SU-DHL-6 (cell line): ENCODE results near the gene RAP2C.

ENCODE experiments used
- H2AFZ ChIP-seq: fragments of 200-600 bp; sonication (generic); 2 replicates; pipeline ENCODE4 v1.6.1; 2014; ENCODE audit warnings: low read depth, mild to moderate bottlenecking, moderate library complexity, mixed read lengths, antibody characterized with exemption, low read length; ENCODE audit not compliant: severe bottlenecking
- H3F3A ChIP-seq: fragments of 200-600 bp; shearing (Covaris generic); 2 replicates; pipeline ENCODE4 v1.6.0; 2016; ENCODE audit warnings: antibody characterized with exemption, mild to moderate bottlenecking; ENCODE audit not compliant: insufficient read depth
- H3K27ac ChIP-seq: fragments of 200-600 bp; sonication (generic); 2 replicates; pipeline ENCODE4 v1.5.1; 2016; ENCODE audit warnings: low read depth, mild to moderate bottlenecking, low read length, moderate library complexity, mixed read lengths
- H3K27me3 ChIP-seq: fragments of 200-600 bp; sonication (generic), shearing (Covaris generic); 2 replicates; pipeline ENCODE4 v1.6.0; 2014; ENCODE audit warnings: mild to moderate bottlenecking, low read length
- H3K36me3 ChIP-seq: fragments of 200-600 bp; sonication (generic); 2 replicates; pipeline ENCODE4 v1.6.1; 2014; ENCODE audit warnings: mild to moderate bottlenecking, low read length, mixed read lengths
- H3K4me2 ChIP-seq: fragments of 300-600, 200-600 bp; shearing (Covaris generic), sonication (generic); 2 replicates; pipeline ENCODE4 v1.6.0; 2014; ENCODE audit warnings: low read length, low read depth, mild to moderate bottlenecking; ENCODE audit not compliant: poor library complexity, severe bottlenecking
- H3K4me3 ChIP-seq: fragments of 200-600 bp; sonication (generic); 2 replicates; pipeline ENCODE4 v1.5.1; 2014; ENCODE audit warnings: antibody characterized with exemption, low read length, mild to moderate bottlenecking, mixed read lengths; ENCODE audit not compliant: insufficient read depth, poor library complexity, severe bottlenecking
- H3K79me2 ChIP-seq: fragments of 200-600 bp; sonication (generic); 2 replicates; pipeline ENCODE4 v1.6.1; 2014; ENCODE audit warnings: mild to moderate bottlenecking, low read length, moderate library complexity; ENCODE audit not compliant: insufficient read depth
- H3K9ac ChIP-seq: fragments of 200-600 bp; sonication (generic); 2 replicates; pipeline ENCODE4 v1.7.0; 2014; ENCODE audit warnings: mild to moderate bottlenecking, low read length
- H3K9me2 ChIP-seq: fragments of 200-600 bp; sonication (generic); replicated peaks from 2 replicates; pipeline ENCODE4 v1.6.1; 2014; ENCODE audit warnings: low read length; ENCODE audit not compliant: insufficient read depth
- H3K9me3 ChIP-seq: fragments of 200-600 bp; sonication (generic); 2 replicates; pipeline ENCODE4 v1.6.1; 2014; ENCODE audit warnings: low read length, mixed read lengths; ENCODE audit not compliant: insufficient read depth
- H4K20me1 ChIP-seq: fragments of 200-600 bp; sonication (generic); 2 replicates; pipeline ENCODE4 v1.6.1; 2014; ENCODE audit warnings: low read depth, mild to moderate bottlenecking, antibody characterized with exemption, low read length, moderate library complexity, mixed read lengths
- CTCF ChIP-seq: fragments of 200-600 bp; sonication (generic); IDR thresholded peaks from one replicate; pipeline ENCODE4 v1.5.1; 2017; ENCODE audit warnings: antibody characterized with exemption, mild to moderate bottlenecking, low read length, moderate library complexity; ENCODE audit not compliant: insufficient read depth, poor library complexity, severe bottlenecking
- EZH2phosphoT487 ChIP-seq: fragments of 200-600 bp; sonication (generic), shearing (Covaris generic); conservative IDR thresholded peaks from 2 replicates; pipeline ENCODE4 v1.6.1; 2018; ENCODE audit warnings: mild to moderate bottlenecking, antibody characterized with exemption, low read length, moderate library complexity, mixed read lengths

RAP2C gene

GRCh38 chrX:132184871-132185270 is 34.4 kb downstream of the RAP2C start:
- H3K9me3 ChIP-seq = no peaks in the 10 kb centered on the region
- H3K9me2 ChIP-seq = no peaks in the 10 kb centered on the region
- H3F3A ChIP-seq = no peaks in the 10 kb centered on the region
- no peaks in the 10 kb centered on the region for H3K36me3 ChIP-seq
- H3K4me3 ChIP-seq = no peak overlapping the region
- H3K9ac ChIP-seq = no peak overlapping the region
- H3K27ac ChIP-seq = no peak overlapping the region
- TF ChIP-seq EZH2phosphoT487 = no peak
- no peak overlapping the region for H3K4me2 ChIP-seq
- H3K79me2 ChIP-seq = no peaks in the 10 kb centered on the region
- no peaks in the 10 kb centered on the region for H4K20me1 ChIP-seq
- no peaks in the 10 kb centered on the region for H3K27me3 ChIP-seq
- H2AFZ ChIP-seq = no peak overlapping the region

- H3K4me2 ChIP-seq = no peak overlapping the region
Observed at GRCh38 chrX:132181364-132181763, 37.9 kb downstream of the RAP2C start.

GRCh38 chrX:132180929-132181328 is 38.3 kb downstream of the RAP2C start:
- H2AFZ ChIP-seq = no peak overlapping the region
- no peaks in the 10 kb centered on the region for H3K79me2 ChIP-seq
- no peak overlapping the region for H3K4me3 ChIP-seq
- no peaks in the 10 kb centered on the region for H3K9me2 ChIP-seq
- no peak for TF ChIP-seq EZH2phosphoT487
- TF ChIP-seq CTCF = no peak
- H3K27me3 ChIP-seq = no peaks in the 10 kb centered on the region
- no peaks in the 10 kb centered on the region for H4K20me1 ChIP-seq
- no peaks in the 10 kb centered on the region for H3K9me3 ChIP-seq
- no peaks in the 10 kb centered on the region for H3K36me3 ChIP-seq
- H3F3A ChIP-seq = no peaks in the 10 kb centered on the region
- H3K4me2 ChIP-seq = no peak overlapping the region
- H3K27ac ChIP-seq = no peak overlapping the region
- no peak overlapping the region for H3K9ac ChIP-seq

More at GRCh38 chrX:132181364-132181763, 37.9 kb downstream of the RAP2C start:
- TF ChIP-seq CTCF = no peak
- no peak for TF ChIP-seq EZH2phosphoT487
- Histone ChIP-seq H3K79me2 (no peaks in the 10 kb centered on the region), H3K27me3 (no peaks in the 10 kb centered on the region), H4K20me1 (no peaks in the 10 kb centered on the region), H3K36me3 (no peaks in the 10 kb centered on the region), H3K9me2 (no peaks in the 10 kb centered on the region), H3K9me3 (no peaks in the 10 kb centered on the region), H2AFZ (no peak overlapping the region), H3K9ac (no peak overlapping the region), H3F3A (no peaks in the 10 kb centered on the region), H3K27ac (no peak overlapping the region), H3K4me3 (no peak overlapping the region)

- Histone ChIP-seq H4K20me1 (no peaks in the 10 kb centered on the region), H3K4me2 (no peak overlapping the region), H3K36me3 (no peaks in the 10 kb centered on the region), H2AFZ (no peak overlapping the region), H3K9me3 (no peaks in the 10 kb centered on the region), H3K9ac (no peak overlapping the region), H3F3A (no peaks in the 10 kb centered on the region), H3K9me2 (no peaks in the 10 kb centered on the region), H3K27me3 (no peaks in the 10 kb centered on the region), H3K4me3 (no peak overlapping the region), H3K79me2 (no peaks in the 10 kb centered on the region), H3K27ac (no peak overlapping the region)
- TF ChIP-seq EZH2phosphoT487 (no peak), CTCF (no peak)
Observed at GRCh38 chrX:132173647-132174046, 45.6 kb downstream of the RAP2C start.
